Trophoblast cell (in vitro differentiated cells and primary cell): ENCODE results near the gene S100B.

Experiments
- DNase-seq, 2 donors: peaks; one replicate each; pipeline ENCODE4 v3.0.0-alpha.2; 2016
- H2AFZ ChIP-seq: 2 replicates; pipeline ENCODE4 v1.6.1; 2013; ENCODE audit warnings: low read length, moderate library complexity, mild to moderate bottlenecking; ENCODE audit not compliant: insufficient read depth, poor library complexity
- H2AK5ac ChIP-seq: 2 replicates; pipeline ENCODE4 v1.6.1; 2013; ENCODE audit warnings: mild to moderate bottlenecking, low read length
- H2BK120ac ChIP-seq: 2 replicates; pipeline ENCODE4 v1.6.1; 2013; ENCODE audit warnings: low read length, mild to moderate bottlenecking, moderate library complexity; ENCODE audit not compliant: insufficient read depth, poor library complexity
- H2BK12ac ChIP-seq: 2 replicates; pipeline ENCODE4 v1.6.1; 2013; ENCODE audit warnings: mild to moderate bottlenecking, low read length, moderate library complexity
- H2BK5ac ChIP-seq: 2 replicates; pipeline ENCODE4 v1.6.1; 2013; ENCODE audit warnings: low read length, low read depth, moderate library complexity, mild to moderate bottlenecking; ENCODE audit not compliant: poor library complexity
- H3K14ac ChIP-seq: 2 replicates; pipeline ENCODE4 v1.6.1; 2013; ENCODE audit warnings: mild to moderate bottlenecking, low read length
- H3K18ac ChIP-seq: 2 replicates; pipeline ENCODE4 v1.6.1; 2013; ENCODE audit warnings: mild to moderate bottlenecking, low read length
- H3K23ac ChIP-seq: 2 replicates; pipeline ENCODE4 v1.6.1; 2013; ENCODE audit warnings: low read length
- H3K27ac ChIP-seq: 2 replicates; pipeline ENCODE4 v1.5.1; 2013; ENCODE audit warnings: low read depth, mild to moderate bottlenecking, inconsistent platforms, low read length, moderate library complexity
- H3K27me3 ChIP-seq: 2 replicates; pipeline ENCODE4 v1.6.1; 2013; ENCODE audit warnings: inconsistent platforms, mild to moderate bottlenecking, low read length, moderate library complexity; ENCODE audit not compliant: insufficient read depth
- H3K36me3 ChIP-seq, 2 experiments: 1 replicate in 1 of 2; 2 replicates in 1 of 2; pipeline ENCODE4 v1.6.1; 2013; ENCODE audit warnings: low read length in 2 of 2, mild to moderate bottlenecking in 2 of 2, moderate library complexity in 1 of 2; ENCODE audit not compliant: insufficient read depth in 2 of 2, control insufficient read depth in 1 of 2
- H3K4ac ChIP-seq: 2 replicates; pipeline ENCODE4 v1.6.1; 2013; ENCODE audit warnings: low read depth, mild to moderate bottlenecking, low read length, moderate library complexity
- H3K4me1 ChIP-seq, 2 experiments: 1 replicate in 1 of 2; 2 replicates in 1 of 2; pipeline ENCODE4 v1.6.1; 2013; ENCODE audit warnings: low read length in 2 of 2, mild to moderate bottlenecking in 2 of 2, moderate library complexity in 1 of 2; ENCODE audit not compliant: insufficient read depth in 2 of 2, control insufficient read depth in 1 of 2
- H3K4me2 ChIP-seq: 2 replicates; pipeline ENCODE4 v1.6.1; 2013; ENCODE audit warnings: inconsistent platforms, mild to moderate bottlenecking, low read length, moderate library complexity
- H3K4me3 ChIP-seq: 2 replicates; pipeline ENCODE4 v1.5.1; 2013; ENCODE audit warnings: mild to moderate bottlenecking, low read depth, low read length, inconsistent platforms
- H3K79me1 ChIP-seq: one replicate; pipeline ENCODE4 v1.6.1; 2013; ENCODE audit warnings: low read length
- H3K79me2 ChIP-seq: 2 replicates; pipeline ENCODE4 v1.6.1; 2013; ENCODE audit warnings: low read length, mild to moderate bottlenecking; ENCODE audit not compliant: control insufficient read depth, insufficient read depth, poor library complexity
- H3K9ac ChIP-seq: 2 replicates; pipeline ENCODE4 v1.6.1; 2013; ENCODE audit warnings: mild to moderate bottlenecking, low read length
- H3K9me3 ChIP-seq: 2 replicates; pipeline ENCODE4 v1.6.1; 2013; ENCODE audit warnings: low read depth, mild to moderate bottlenecking, control low read depth, inconsistent platforms, low read length; ENCODE audit not compliant: insufficient read depth
- H4K12ac ChIP-seq: 2 replicates; pipeline ENCODE4 v1.6.1; 2013; ENCODE audit warnings: low read depth, mild to moderate bottlenecking, low read length, moderate library complexity
- H4K8ac ChIP-seq: 2 replicates; pipeline ENCODE4 v1.6.1; 2013; ENCODE audit warnings: low read depth, mild to moderate bottlenecking, low read length, moderate library complexity
- H4K91ac ChIP-seq: one replicate; pipeline ENCODE4 v1.6.1; 2013; ENCODE audit warnings: low read depth, mild to moderate bottlenecking, low read length, moderate library complexity
- WGBS: extraction: QIAGEN DNeasy Blood & Tissue Kit; methylation state at CpG from one replicate; pipeline ENCODE4 v1.1.7; 2013; ENCODE audit warnings: missing lambda C conversion rate; ENCODE audit not compliant: insufficient read length, insufficient coverage; ENCODE audit errors: extremely low coverage; 5-methylcytosine and 5-hydroxymethylcytosine counted together

S100B gene

DNA sequence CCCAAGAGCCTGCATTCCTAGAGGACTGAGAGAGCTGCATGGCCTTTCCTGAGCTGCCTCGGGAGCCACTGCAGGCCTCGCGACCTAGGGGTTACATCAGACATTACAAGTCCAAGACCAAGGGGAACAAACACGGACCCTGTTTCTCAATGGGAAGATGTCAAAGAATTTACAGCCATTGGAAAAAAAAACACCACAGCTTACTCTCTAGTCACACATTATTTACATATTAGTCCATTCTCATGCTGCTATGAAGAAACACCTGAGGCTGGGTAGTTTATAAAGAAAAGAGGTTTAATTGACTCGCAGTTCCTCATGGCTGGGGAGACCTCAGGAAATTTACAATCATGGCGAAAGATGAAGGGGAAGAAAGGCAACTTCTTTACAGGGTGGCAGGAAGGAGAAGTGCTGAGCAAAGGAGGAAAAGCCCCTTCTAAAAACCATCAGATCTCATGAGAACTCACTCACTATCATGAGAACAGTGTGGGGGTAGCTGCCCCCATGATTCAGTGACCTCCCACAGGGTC is 22.2 kb upstream of the S100B start:
- Histone ChIP-seq H3K27ac (no peak overlapping the region), H3K27me3 (no peaks in the 10 kb centered on the region), H4K12ac (no peak overlapping the region), H3K36me3 (no peaks in the 10 kb centered on the region), H3K9ac (no peak overlapping the region), H3K4me2 (no peak overlapping the region), H3K14ac (no peak overlapping the region), H3K9me3 (peaks cover 17% of the 10 kb centered on the region), H2BK120ac (no peak overlapping the region), H2BK5ac (no peak overlapping the region), H2AK5ac (no peak overlapping the region), H2BK12ac (no peak overlapping the region), H3K4me3 (no peak overlapping the region), H3K18ac (no peak overlapping the region), H4K8ac (no peak overlapping the region), H4K91ac (no peak overlapping the region), H3K4ac (no peak overlapping the region), H3K4me1 (no peaks in the 10 kb centered on the region), H3K79me1 (no peaks in the 10 kb centered on the region), H2AFZ (no peak overlapping the region), H3K79me2 (no peaks in the 10 kb centered on the region), H3K23ac (no peak overlapping the region)
- DNase-seq = peak in 1 of 2 donors; percentile 38
- no CpG with 5 or more reads among the region's 6 CpGs for WGBS

DNA sequence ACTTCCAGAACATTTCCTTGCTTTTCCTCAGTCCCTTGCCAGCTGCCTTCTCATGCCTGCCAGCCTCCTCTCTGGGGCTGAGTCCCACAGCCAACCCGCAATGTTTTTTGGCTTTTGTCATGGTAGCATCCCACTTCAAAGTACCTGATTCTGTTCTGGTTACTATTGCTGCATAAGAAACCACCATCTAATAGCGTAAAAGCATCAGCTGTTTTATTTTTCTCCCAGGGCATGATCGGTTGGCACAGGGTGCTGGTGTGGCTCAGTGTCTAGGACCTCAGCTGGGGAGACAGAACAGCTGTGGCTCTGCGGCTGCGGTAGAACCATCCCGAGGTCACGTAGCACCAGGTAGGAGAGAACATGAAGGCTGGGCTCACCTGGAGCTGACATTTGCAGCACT is 21.7 kb upstream of the S100B start:
- no peak overlapping the region for H3K23ac ChIP-seq
- H4K12ac ChIP-seq = no peak overlapping the region
- H3K79me1 ChIP-seq = no peaks in the 10 kb centered on the region
- H2BK12ac ChIP-seq = no peak overlapping the region
- no peaks in the 10 kb centered on the region for H3K36me3 ChIP-seq
- no peak for DNase-seq
- H3K18ac ChIP-seq = no peak overlapping the region
- no peak overlapping the region for H3K14ac ChIP-seq
- H3K4ac ChIP-seq = no peak overlapping the region
- H2AFZ ChIP-seq = no peak overlapping the region
- peaks cover 0 to 2% of the 10 kb centered on the region in 2 experiments for H3K4me1 ChIP-seq
- no peak overlapping the region for H2AK5ac ChIP-seq
- no peak overlapping the region for H3K9ac ChIP-seq
- no peak overlapping the region for H3K4me3 ChIP-seq
- H3K4me2 ChIP-seq = no peak overlapping the region
- H4K8ac ChIP-seq = no peak overlapping the region
- H2BK120ac ChIP-seq = no peak overlapping the region
- no peak overlapping the region for H3K27ac ChIP-seq
- peaks cover 17% of the 10 kb centered on the region for H3K9me3 ChIP-seq
- H3K79me2 ChIP-seq = no peaks in the 10 kb centered on the region
- H2BK5ac ChIP-seq = no peak overlapping the region
- no peak overlapping the region for H4K91ac ChIP-seq
- no CpG with 5 or more reads among the region's 7 CpGs for WGBS
- no peaks in the 10 kb centered on the region for H3K27me3 ChIP-seq

DNA sequence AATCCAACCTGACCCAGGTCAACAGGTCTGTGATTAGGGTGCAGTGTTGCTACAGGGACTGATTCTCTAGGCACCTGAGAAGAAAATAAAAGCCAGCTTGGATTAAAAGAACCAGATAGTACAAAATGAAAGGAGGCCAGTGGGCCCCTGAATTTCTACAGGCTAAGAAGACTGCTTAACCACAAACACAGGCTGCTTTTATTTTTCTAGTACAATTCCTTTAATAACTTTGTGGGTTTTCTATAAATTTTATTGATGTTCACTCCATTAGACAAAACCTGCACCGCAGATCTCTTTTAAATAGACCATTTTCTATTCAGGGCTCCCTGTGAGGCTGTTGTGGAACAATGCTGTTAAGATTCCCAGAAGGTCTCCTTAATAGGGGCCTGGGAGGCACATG is 20.9 kb upstream of the S100B start:
- H3K9me3 ChIP-seq = peaks cover 19% of the 10 kb centered on the region
- no peak overlapping the region for H2AK5ac ChIP-seq
- no peak overlapping the region for H4K12ac ChIP-seq
- no peaks in the 10 kb centered on the region for H3K36me3 ChIP-seq
- no peak overlapping the region for H3K27ac ChIP-seq
- no peaks in the 10 kb centered on the region for H3K79me2 ChIP-seq
- H3K23ac ChIP-seq = no peak overlapping the region
- H2BK120ac ChIP-seq = no peak overlapping the region
- H4K8ac ChIP-seq = no peak overlapping the region
- no peak for DNase-seq
- no peak overlapping the region for H3K9ac ChIP-seq
- H3K27me3 ChIP-seq = no peaks in the 10 kb centered on the region
- no peak overlapping the region for H2AFZ ChIP-seq
- no peak overlapping the region for H3K18ac ChIP-seq
- no peak overlapping the region for H2BK12ac ChIP-seq
- H4K91ac ChIP-seq = no peak overlapping the region
- H3K79me1 ChIP-seq = no peaks in the 10 kb centered on the region
- H3K14ac ChIP-seq = no peak overlapping the region
- no peak overlapping the region for H3K4me3 ChIP-seq
- no peak overlapping the region for H3K4ac ChIP-seq
- no peak overlapping the region for H3K4me2 ChIP-seq
- H3K4me1 ChIP-seq = peaks cover 2 to 3% of the 10 kb centered on the region in 2 experiments
- H2BK5ac ChIP-seq = no peak overlapping the region
- no CpG with 5 or more reads among the region's 1 CpG for WGBS

DNA sequence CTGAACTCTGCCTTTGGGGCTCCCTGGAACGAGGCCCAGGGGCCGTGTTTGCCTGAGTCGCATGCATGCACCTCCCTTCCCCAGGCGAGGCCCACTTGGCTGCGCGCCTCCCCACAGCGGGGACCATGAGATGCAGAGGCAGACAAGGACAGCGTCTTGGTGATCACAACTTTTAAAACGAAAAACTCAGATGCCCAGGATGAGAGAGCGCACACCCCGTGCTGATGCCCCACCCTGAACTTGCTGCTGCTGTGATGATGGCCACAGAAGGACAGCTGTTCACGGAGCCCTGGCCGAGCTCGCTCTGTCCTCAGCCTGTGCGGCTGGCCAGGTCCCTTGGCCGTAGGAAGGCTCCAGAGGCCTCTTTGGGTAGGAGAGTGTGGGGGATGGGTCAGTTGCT is 19.2 kb upstream of the S100B start:
- no peak overlapping the region for H3K18ac ChIP-seq
- H3K27ac ChIP-seq = no peak overlapping the region
- H3K27me3 ChIP-seq = no peaks in the 10 kb centered on the region
- no peaks in the 10 kb centered on the region for H3K36me3 ChIP-seq
- no peak overlapping the region for H4K8ac ChIP-seq
- no peak overlapping the region for H2BK5ac ChIP-seq
- no peak overlapping the region for H3K4me2 ChIP-seq
- peaks cover 4 to 5% of the 10 kb centered on the region in 2 experiments for H3K4me1 ChIP-seq
- WGBS = no CpG with 5 or more reads among the region's 16 CpGs
- H2BK120ac ChIP-seq = no peak overlapping the region
- no peak overlapping the region for H2BK12ac ChIP-seq
- H3K23ac ChIP-seq = no peak overlapping the region
- no peak overlapping the region for H3K14ac ChIP-seq
- no peak overlapping the region for H3K9ac ChIP-seq
- H3K79me1 ChIP-seq = no peaks in the 10 kb centered on the region
- H2AFZ ChIP-seq = no peak overlapping the region
- no peak overlapping the region for H4K12ac ChIP-seq
- H3K79me2 ChIP-seq = no peaks in the 10 kb centered on the region
- peaks cover 19% of the 10 kb centered on the region for H3K9me3 ChIP-seq
- no peak for DNase-seq
- H3K4ac ChIP-seq = no peak overlapping the region
- no peak overlapping the region for H3K4me3 ChIP-seq
- no peak overlapping the region for H4K91ac ChIP-seq
- no peak overlapping the region for H2AK5ac ChIP-seq
